Measurements from ENCODE around the gene PPP1R16B.

- TF ChIP-seq POLR2AphosphoS5 (IDR thresholded peaks at IDR 0.05; ENCODE audit: borderline replicate concordance, low read depth, low read length) (no peak), EZH2 (IDR thresholded peaks at IDR 0.05) (no peak)
These were observed 41.9 kb upstream of the PPP1R16B start for GRCh38 chr20:38763616-38764015.

All from SK-N-MC (cell line).